ENCODE results near the gene TFF2. TPM values are rescaled to one million over a fixed set of nuclear protein-coding genes. Genes with fewer than 3 reads are reported as not detected.

TFF2 gene
- total and polyA plus RNA-seq, 2 experiments from 2014 or later: not detected

DNA sequence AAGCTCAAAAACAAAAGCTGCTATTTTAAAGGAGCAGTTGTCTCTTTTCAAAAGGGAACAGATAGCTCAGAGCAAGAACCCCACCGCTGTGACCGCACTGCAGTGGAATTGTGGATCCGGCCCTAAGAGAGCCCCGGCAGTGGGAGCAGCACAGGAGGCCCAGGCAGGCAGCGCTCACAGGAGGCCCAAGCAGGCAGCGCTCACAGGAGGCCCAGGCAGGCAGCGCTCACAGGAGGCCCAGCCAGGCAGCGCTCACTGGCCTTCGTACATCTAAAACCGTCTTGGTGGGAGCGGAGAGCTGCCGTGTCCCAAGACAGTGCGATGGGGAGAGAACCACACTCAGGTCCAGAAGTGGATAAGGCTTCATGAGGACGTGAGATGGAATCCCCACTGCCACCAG lies 39.6 kb downstream of the TFF2 start:
- H3K36me3 ChIP-seq (ENCODE audit: low read depth): no peaks in the 10 kb centered on the region
- 78% methylated on average over 11 to 14 of the region's 14 CpGs for WGBS, 2 experiments (ENCODE audit: low coverage in 1 of 2, low lambda C conversion rate in 2 of 2, missing lambda C conversion rate in 2 of 2)

DNA sequence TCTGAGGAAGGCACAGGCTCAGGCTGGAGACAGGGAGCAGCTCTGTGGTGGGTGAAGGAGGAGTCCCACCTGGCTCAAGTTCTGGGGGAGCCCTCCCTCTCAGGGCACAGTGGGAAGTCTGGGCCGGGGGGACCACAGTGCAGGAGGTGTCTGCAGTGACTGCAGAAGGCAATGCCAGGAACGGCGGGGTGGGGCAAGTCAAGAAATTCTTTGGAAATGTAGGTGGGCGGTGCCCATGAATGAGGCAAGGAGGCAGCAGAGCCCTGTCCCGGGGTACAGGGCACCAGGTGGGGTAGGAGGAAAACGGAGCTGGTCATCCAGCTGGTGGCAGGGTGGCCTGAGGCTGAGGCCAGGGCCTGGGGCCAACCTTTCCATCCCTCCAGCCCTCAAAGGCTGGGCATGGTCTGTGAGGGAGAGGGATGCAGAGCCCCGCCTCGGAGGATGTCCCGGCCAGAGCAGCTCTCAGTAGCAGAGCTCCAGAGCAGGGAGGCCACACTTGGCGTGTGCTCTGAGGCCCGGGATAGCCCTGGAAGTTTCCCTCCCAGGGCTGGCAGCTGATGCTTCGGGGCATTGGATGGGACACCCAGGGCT lies 40.3 kb downstream of the TFF2 start:
- Histone ChIP-seq H3K9me2 (ENCODE audit: insufficient read depth) (no peaks in the 10 kb centered on the region), H3F3A (ENCODE audit: insufficient read depth) (no peaks in the 10 kb centered on the region), H2AFZ (no peak overlapping the region), H3K79me2 (ENCODE audit: insufficient read depth) (no peaks in the 10 kb centered on the region), H3K4me3 (no peak overlapping the region), H3K36me3 (ENCODE audit: low read depth) (no peaks in the 10 kb centered on the region), H3K27me3 (replicated peaks; ENCODE audit: insufficient read depth) (peaks cover 28% of the 10 kb centered on the region), H3K4me1 (ENCODE audit: insufficient read depth) (no peaks in the 10 kb centered on the region), H3K9ac (no peak overlapping the region), H3K9me3 (ENCODE audit: low read depth) (no peaks in the 10 kb centered on the region), H3K4me2 (ENCODE audit: unreplicated experiment) (no peak overlapping the region), H3K27ac (no peak overlapping the region), H4K20me1 (ENCODE audit: insufficient read depth) (no peaks in the 10 kb centered on the region)
- no peak for DNase-seq
- 9 to 10% methylated on average over 12 of the region's 12 CpGs for WGBS, 2 experiments (ENCODE audit: low coverage in 1 of 2, low lambda C conversion rate in 2 of 2, missing lambda C conversion rate in 2 of 2)
- TF ChIP-seq EZH2phosphoT487 (IDR thresholded peaks at IDR 0.05; ENCODE audit: insufficient read depth, low read depth) (no peak), EZH2 (IDR thresholded peaks at IDR 0.05; ENCODE audit: insufficient read depth, poor library complexity, severe bottlenecking) (no peak)
- in situ Hi-C loops (cut with MboI): no loop called here

More for the DNA sequence above, 39.6 kb downstream of the TFF2 start:
- Histone ChIP-seq H3F3A (ENCODE audit: insufficient read depth) (no peaks in the 10 kb centered on the region), H3K4me1 (ENCODE audit: insufficient read depth) (no peaks in the 10 kb centered on the region), H3K9ac (no peak overlapping the region), H3K27ac (no peak overlapping the region), H2AFZ (no peak overlapping the region), H3K27me3 (replicated peaks; ENCODE audit: insufficient read depth) (peaks cover 28% of the 10 kb centered on the region), H3K4me3 (no peak overlapping the region), H4K20me1 (ENCODE audit: insufficient read depth) (no peaks in the 10 kb centered on the region), H3K79me2 (ENCODE audit: insufficient read depth) (no peaks in the 10 kb centered on the region), H3K4me2 (ENCODE audit: unreplicated experiment) (no peak overlapping the region), H3K9me2 (ENCODE audit: insufficient read depth) (no peaks in the 10 kb centered on the region), H3K9me3 (ENCODE audit: low read depth) (no peaks in the 10 kb centered on the region)
- in situ Hi-C loops (cut with MboI): no loop called here
- TF ChIP-seq EZH2phosphoT487 (IDR thresholded peaks at IDR 0.05; ENCODE audit: insufficient read depth, low read depth) (no peak), EZH2 (IDR thresholded peaks at IDR 0.05; ENCODE audit: insufficient read depth, poor library complexity, severe bottlenecking) (no peak)
- no peak for DNase-seq

DNA sequence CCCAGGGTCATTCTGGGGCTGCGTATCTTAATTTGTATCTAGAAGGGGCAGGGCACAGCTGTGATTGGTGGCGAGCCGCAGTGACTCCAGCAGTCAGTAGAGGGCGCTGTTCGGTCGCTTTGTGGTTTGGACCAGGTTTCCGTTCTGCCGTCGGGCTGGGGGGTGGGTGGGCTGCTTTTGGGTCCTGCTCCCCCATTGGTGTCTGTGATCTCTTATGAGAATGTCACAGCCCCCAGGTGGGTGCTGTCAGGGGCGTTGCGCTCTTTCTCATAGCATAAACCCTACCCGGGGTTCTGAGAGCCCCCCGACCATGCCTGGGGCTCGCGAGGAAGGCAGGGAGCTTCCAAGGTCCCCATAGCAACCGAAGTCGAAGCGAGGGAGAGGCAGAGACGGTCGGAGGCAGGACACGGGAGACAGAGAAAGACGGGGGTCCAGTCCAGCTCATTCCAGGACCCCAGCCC lies 41.0 kb downstream of the TFF2 start:
- 3 to 9% methylated on average over 16 to 22 of the region's 22 CpGs for WGBS, 2 experiments (ENCODE audit: low coverage in 1 of 2, low lambda C conversion rate in 2 of 2, missing lambda C conversion rate in 2 of 2)
- H3K27me3 ChIP-seq (replicated peaks; ENCODE audit: insufficient read depth): peaks cover 28% of the 10 kb centered on the region
- TF ChIP-seq EZH2 (IDR thresholded peaks at IDR 0.05; ENCODE audit: insufficient read depth, poor library complexity, severe bottlenecking): no peak
- no peak for TF ChIP-seq EZH2phosphoT487 (IDR thresholded peaks at IDR 0.05; ENCODE audit: insufficient read depth, low read depth)
- H3K36me3 ChIP-seq (ENCODE audit: low read depth): no peaks in the 10 kb centered on the region
- no peaks in the 10 kb centered on the region for H3K9me2 ChIP-seq (ENCODE audit: insufficient read depth)
- H3K27ac ChIP-seq: no peak overlapping the region
- no peaks in the 10 kb centered on the region for H3K4me1 ChIP-seq (ENCODE audit: insufficient read depth)
- in situ Hi-C loops (cut with MboI): no loop called here
- H3K4me3 ChIP-seq: no peak overlapping the region
- no peaks in the 10 kb centered on the region for H3K9me3 ChIP-seq (ENCODE audit: low read depth)
- H3K79me2 ChIP-seq (ENCODE audit: insufficient read depth): no peaks in the 10 kb centered on the region
- H2AFZ ChIP-seq: no peak overlapping the region
- no peak overlapping the region for H3K4me2 ChIP-seq (ENCODE audit: unreplicated experiment)
- H4K20me1 ChIP-seq (ENCODE audit: insufficient read depth): no peaks in the 10 kb centered on the region
- H3F3A ChIP-seq (ENCODE audit: insufficient read depth): no peaks in the 10 kb centered on the region
- DNase-seq: peak; percentile 29
- H3K9ac ChIP-seq: no peak overlapping the region

DNA sequence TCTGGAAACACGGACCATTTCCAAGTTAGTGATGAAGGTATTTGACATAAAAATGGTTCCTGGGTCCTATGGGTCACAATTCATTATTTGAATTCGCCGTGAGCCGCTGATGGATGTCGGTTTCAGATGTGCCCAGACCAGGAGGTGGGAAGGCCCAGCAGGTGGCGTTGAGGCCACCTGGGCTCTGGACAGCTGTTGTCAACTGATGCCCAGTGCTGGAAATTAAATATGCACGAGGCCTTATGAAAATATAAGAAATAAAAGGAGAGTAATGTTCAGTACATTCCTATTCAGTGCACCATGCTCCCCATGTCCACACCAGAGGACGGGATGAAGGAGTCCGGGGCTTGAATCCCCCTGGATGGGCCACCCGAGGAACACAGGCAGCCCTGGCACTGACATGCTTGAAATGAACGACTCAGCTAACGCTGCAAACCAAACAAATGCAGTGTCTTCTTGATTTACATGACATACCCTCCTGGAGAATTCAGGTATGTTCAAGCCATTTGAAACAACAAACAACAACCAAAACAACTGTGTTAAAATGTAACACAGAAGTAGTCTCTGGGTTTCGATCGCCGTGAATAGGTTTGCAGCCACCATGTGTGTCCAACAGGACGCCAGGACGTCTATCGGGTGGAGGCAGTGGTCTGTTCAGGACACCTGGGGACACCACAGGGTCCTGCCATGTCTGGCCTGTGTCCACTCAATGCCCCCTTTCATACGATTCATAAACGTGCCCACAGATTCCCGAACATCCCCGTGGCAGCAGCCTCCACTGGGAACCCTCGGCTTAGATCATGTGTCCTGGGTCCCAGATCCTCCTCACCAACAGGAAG lies 41.7 kb downstream of the TFF2 start:
- WGBS, 2 experiments (ENCODE audit: low coverage in 1 of 2, low lambda C conversion rate in 2 of 2, missing lambda C conversion rate in 2 of 2): 39 to 40% methylated on average over 23 of the region's 23 CpGs
- Histone ChIP-seq H2AFZ (no peak overlapping the region), H3K27ac (no peak overlapping the region), H3F3A (ENCODE audit: insufficient read depth) (no peaks in the 10 kb centered on the region), H3K4me1 (ENCODE audit: insufficient read depth) (no peaks in the 10 kb centered on the region), H3K9me2 (ENCODE audit: insufficient read depth) (no peaks in the 10 kb centered on the region), H3K4me3 (no peak overlapping the region), H3K4me2 (ENCODE audit: unreplicated experiment) (no peak overlapping the region), H3K27me3 (replicated peaks; ENCODE audit: insufficient read depth) (peaks cover 30% of the 10 kb centered on the region), H3K79me2 (ENCODE audit: insufficient read depth) (no peaks in the 10 kb centered on the region), H3K9ac (no peak overlapping the region), H3K36me3 (ENCODE audit: low read depth) (no peaks in the 10 kb centered on the region), H4K20me1 (ENCODE audit: insufficient read depth) (no peaks in the 10 kb centered on the region), H3K9me3 (ENCODE audit: low read depth) (no peaks in the 10 kb centered on the region)
- no peak for DNase-seq
- TF ChIP-seq EZH2phosphoT487 (IDR thresholded peaks at IDR 0.05; ENCODE audit: insufficient read depth, low read depth): no peak
- TF ChIP-seq EZH2 (IDR thresholded peaks at IDR 0.05; ENCODE audit: insufficient read depth, poor library complexity, severe bottlenecking): no peak
- in situ Hi-C loops (cut with MboI): no loop called here

All from GM23248 (cell line).